ENCODE data around the gene HACD2. TPM values are rescaled to one million over a fixed set of nuclear protein-coding genes. Genes with fewer than 3 reads are reported as not detected.
"Not testable (repeated sequence)": the region's sequence is repeated elsewhere in the genome, so short reads cannot be mapped to it uniquely, and the experiment has no call there.

HACD2 gene
- total and polyA plus RNA-seq, 4 donors = 8.8 to 17.2 (median 12.8) TPM

- peaks cover 0 to 3% of the 10 kb centered on the region in 2 donors for H3K4me1 ChIP-seq (ENCODE audit: control insufficient read depth in 1 of 2, insufficient read depth in 2 of 2, low read length in 2 of 2)
- H3K27me3 ChIP-seq (ENCODE audit: control insufficient read depth in 1 of 2, insufficient read depth in 2 of 2, low read length in 1 of 2) = no peaks in the 10 kb centered on the region
- WGBS, 2 donors = 80 to 82% methylated on average over 5 of the region's 5 CpGs
- ATAC-seq (ENCODE audit: low FRiP score) (no peak), DNase-seq (no peak)
- H3K36me3 ChIP-seq (ENCODE audit: control insufficient read depth in 1 of 2, insufficient read depth in 2 of 2, low read length in 1 of 2) = peaks cover 0 to 2% of the 10 kb centered on the region in 2 donors
- H3K27ac ChIP-seq (ENCODE audit: low read depth in 1 of 2, low read length in 2 of 2) = peak overlapping the region in 1 of 2 donors; percentile 48
- no peaks in the 10 kb centered on the region for H3K9me3 ChIP-seq (ENCODE audit: control insufficient read depth, low read length)
- no peak overlapping the region for H3K4me3 ChIP-seq (ENCODE audit: low read length in 2 of 2)
- intact Hi-C loops (cut with DNase I) = no loop called here
Observed at GRCh38 chr3:123605789-123606234, 21.0 kb upstream of the HACD2 start.

GRCh38 chr3:123603153-123603552, 18.3 kb upstream of the HACD2 start:
- H3K9me3 ChIP-seq (ENCODE audit: control insufficient read depth, low read length); ATAC-seq (ENCODE audit: low FRiP score); DNase-seq; H3K4me3 ChIP-seq (ENCODE audit: low read length in 2 of 2); H3K4me1 ChIP-seq (ENCODE audit: control insufficient read depth in 1 of 2, insufficient read depth in 2 of 2, low read length in 2 of 2); H3K27me3 ChIP-seq (ENCODE audit: control insufficient read depth in 1 of 2, insufficient read depth in 2 of 2, low read length in 1 of 2); intact Hi-C loops (cut with DNase I); H3K27ac ChIP-seq (ENCODE audit: low read depth in 1 of 2, low read length in 2 of 2); H3K36me3 ChIP-seq (ENCODE audit: control insufficient read depth in 1 of 2, insufficient read depth in 2 of 2, low read length in 1 of 2): not testable (repeated sequence)
- 78 to 96% methylated on average over 2 of the region's 2 CpGs for WGBS, 2 donors

GRCh38 chr3:123602325-123602724, 17.5 kb upstream of the HACD2 start:
- H3K4me1 ChIP-seq (ENCODE audit: control insufficient read depth in 1 of 2, insufficient read depth in 2 of 2, low read length in 2 of 2) = peaks cover 0 to 3% of the 10 kb centered on the region in 2 donors
- H3K36me3 ChIP-seq (ENCODE audit: control insufficient read depth in 1 of 2, insufficient read depth in 2 of 2, low read length in 1 of 2) = no peaks in the 10 kb centered on the region
- no peaks in the 10 kb centered on the region for H3K9me3 ChIP-seq (ENCODE audit: control insufficient read depth, low read length)
- H3K27ac ChIP-seq (ENCODE audit: low read depth in 1 of 2, low read length in 2 of 2) = no peak overlapping the region
- no peaks in the 10 kb centered on the region for H3K27me3 ChIP-seq (ENCODE audit: control insufficient read depth in 1 of 2, insufficient read depth in 2 of 2, low read length in 1 of 2)
- intact Hi-C loops (cut with DNase I) = no loop called here
- DNase-seq (no peak), ATAC-seq (ENCODE audit: low FRiP score) (no peak)
- WGBS, 2 donors = 24 to 27% methylated on average over 1 of the region's 1 CpG
- no peak overlapping the region for H3K4me3 ChIP-seq (ENCODE audit: low read length in 2 of 2)

- DNase-seq; H3K27ac ChIP-seq (ENCODE audit: low read depth in 1 of 2, low read length in 2 of 2); H3K4me3 ChIP-seq (ENCODE audit: low read length in 2 of 2); H3K9me3 ChIP-seq (ENCODE audit: control insufficient read depth, low read length); H3K27me3 ChIP-seq (ENCODE audit: control insufficient read depth in 1 of 2, insufficient read depth in 2 of 2, low read length in 1 of 2); H3K36me3 ChIP-seq (ENCODE audit: control insufficient read depth in 1 of 2, insufficient read depth in 2 of 2, low read length in 1 of 2); H3K4me1 ChIP-seq (ENCODE audit: control insufficient read depth in 1 of 2, insufficient read depth in 2 of 2, low read length in 2 of 2); intact Hi-C loops (cut with DNase I); ATAC-seq (ENCODE audit: low FRiP score): not testable (repeated sequence)
Observed at GRCh38 chr3:123600863-123601262, 16.0 kb upstream of the HACD2 start.

- Histone ChIP-seq H3K27me3 (ENCODE audit: control insufficient read depth in 1 of 2, insufficient read depth in 2 of 2, low read length in 1 of 2) (no peaks in the 10 kb centered on the region), H3K36me3 (ENCODE audit: control insufficient read depth in 1 of 2, insufficient read depth in 2 of 2, low read length in 1 of 2) (peaks cover 0 to 2% of the 10 kb centered on the region in 2 donors), H3K4me1 (ENCODE audit: control insufficient read depth in 1 of 2, insufficient read depth in 2 of 2, low read length in 2 of 2) (no peaks in the 10 kb centered on the region), H3K4me3 (ENCODE audit: low read length in 2 of 2) (no peak overlapping the region), H3K27ac (ENCODE audit: low read depth in 1 of 2, low read length in 2 of 2) (no peak overlapping the region), H3K9me3 (ENCODE audit: control insufficient read depth, low read length) (no peaks in the 10 kb centered on the region)
- no peak for DNase-seq
- no peak for ATAC-seq (ENCODE audit: low FRiP score)
- 93 to 96% methylated on average over 4 of the region's 4 CpGs for WGBS, 2 donors
- intact Hi-C loops (cut with DNase I) = no loop called here
Observed at GRCh38 chr3:123597561-123597960, 12.7 kb upstream of the HACD2 start.

- DNase-seq (no peak), ATAC-seq (ENCODE audit: low FRiP score) (no peak)
- intact Hi-C loops (cut with DNase I) = no loop called here
- Histone ChIP-seq H3K4me3 (ENCODE audit: low read length in 2 of 2) (no peak overlapping the region), H3K36me3 (ENCODE audit: control insufficient read depth in 1 of 2, insufficient read depth in 2 of 2, low read length in 1 of 2) (peaks cover 0 to 2% of the 10 kb centered on the region in 2 donors), H3K27ac (ENCODE audit: low read depth in 1 of 2, low read length in 2 of 2) (no peak overlapping the region), H3K4me1 (ENCODE audit: control insufficient read depth in 1 of 2, insufficient read depth in 2 of 2, low read length in 2 of 2) (no peaks in the 10 kb centered on the region), H3K27me3 (ENCODE audit: control insufficient read depth in 1 of 2, insufficient read depth in 2 of 2, low read length in 1 of 2) (no peaks in the 10 kb centered on the region), H3K9me3 (ENCODE audit: control insufficient read depth, low read length) (no peaks in the 10 kb centered on the region)
- 72 to 78% methylated on average over 5 of the region's 5 CpGs for WGBS, 2 donors
Observed at GRCh38 chr3:123595396-123596180, 10.7 kb upstream of the HACD2 start.

GRCh38 chr3:123593381-123593780, 8.5 kb upstream of the HACD2 start:
- ATAC-seq (ENCODE audit: low FRiP score) = no peak
- Histone ChIP-seq H3K27me3 (ENCODE audit: control insufficient read depth in 1 of 2, insufficient read depth in 2 of 2, low read length in 1 of 2) (no peaks in the 10 kb centered on the region), H3K4me3 (ENCODE audit: low read length in 2 of 2) (no peak overlapping the region), H3K27ac (ENCODE audit: low read depth in 1 of 2, low read length in 2 of 2) (no peak overlapping the region), H3K9me3 (ENCODE audit: control insufficient read depth, low read length) (no peaks in the 10 kb centered on the region), H3K4me1 (ENCODE audit: control insufficient read depth in 1 of 2, insufficient read depth in 2 of 2, low read length in 2 of 2) (no peaks in the 10 kb centered on the region), H3K36me3 (ENCODE audit: control insufficient read depth in 1 of 2, insufficient read depth in 2 of 2, low read length in 1 of 2) (peaks cover 0 to 2% of the 10 kb centered on the region in 2 donors)
- no peak for DNase-seq
- intact Hi-C loops (cut with DNase I) = no loop called here
- 91 to 93% methylated on average over 3 of the region's 3 CpGs for WGBS, 2 donors

GRCh38 chr3:123590685-123591450, 6.0 kb upstream of the HACD2 start:
- Histone ChIP-seq H3K36me3 (ENCODE audit: control insufficient read depth in 1 of 2, insufficient read depth in 2 of 2, low read length in 1 of 2) (no peaks in the 10 kb centered on the region), H3K9me3 (ENCODE audit: control insufficient read depth, low read length) (no peaks in the 10 kb centered on the region), H3K27me3 (ENCODE audit: control insufficient read depth in 1 of 2, insufficient read depth in 2 of 2, low read length in 1 of 2) (no peaks in the 10 kb centered on the region), H3K4me3 (ENCODE audit: low read length in 2 of 2) (no peak overlapping the region), H3K27ac (ENCODE audit: low read depth in 1 of 2, low read length in 2 of 2) (no peak overlapping the region), H3K4me1 (ENCODE audit: control insufficient read depth in 1 of 2, insufficient read depth in 2 of 2, low read length in 2 of 2) (no peaks in the 10 kb centered on the region)
- intact Hi-C loops (cut with DNase I) = no loop called here
- DNase-seq (no peak), ATAC-seq (ENCODE audit: low FRiP score) (no peak)
- WGBS, 2 donors = 81 to 97% methylated on average over 3 of the region's 3 CpGs

- H3K4me1 ChIP-seq (ENCODE audit: control insufficient read depth in 1 of 2, insufficient read depth in 2 of 2, low read length in 2 of 2) = no peaks in the 10 kb centered on the region
- WGBS, 2 donors = 63 to 100% methylated on average over 2 of the region's 2 CpGs
- intact Hi-C loops (cut with DNase I) = no loop called here
- ATAC-seq (ENCODE audit: low FRiP score) (no peak), DNase-seq (no peak)
- H3K36me3 ChIP-seq (ENCODE audit: control insufficient read depth in 1 of 2, insufficient read depth in 2 of 2, low read length in 1 of 2) = no peaks in the 10 kb centered on the region
- H3K4me3 ChIP-seq (ENCODE audit: low read length in 2 of 2) = no peak overlapping the region
- no peaks in the 10 kb centered on the region for H3K27me3 ChIP-seq (ENCODE audit: control insufficient read depth in 1 of 2, insufficient read depth in 2 of 2, low read length in 1 of 2)
- H3K27ac ChIP-seq (ENCODE audit: low read depth in 1 of 2, low read length in 2 of 2) = no peak overlapping the region
- no peaks in the 10 kb centered on the region for H3K9me3 ChIP-seq (ENCODE audit: control insufficient read depth, low read length)
Observed at GRCh38 chr3:123587401-123587800, 2.5 kb upstream of the HACD2 start.
